ENCODE data around the gene CHST3.

GRCh38 chr10:71979692-71980062 lies 15.5 kb downstream of the CHST3 start:
- TF ChIP-seq, protein P1, sequence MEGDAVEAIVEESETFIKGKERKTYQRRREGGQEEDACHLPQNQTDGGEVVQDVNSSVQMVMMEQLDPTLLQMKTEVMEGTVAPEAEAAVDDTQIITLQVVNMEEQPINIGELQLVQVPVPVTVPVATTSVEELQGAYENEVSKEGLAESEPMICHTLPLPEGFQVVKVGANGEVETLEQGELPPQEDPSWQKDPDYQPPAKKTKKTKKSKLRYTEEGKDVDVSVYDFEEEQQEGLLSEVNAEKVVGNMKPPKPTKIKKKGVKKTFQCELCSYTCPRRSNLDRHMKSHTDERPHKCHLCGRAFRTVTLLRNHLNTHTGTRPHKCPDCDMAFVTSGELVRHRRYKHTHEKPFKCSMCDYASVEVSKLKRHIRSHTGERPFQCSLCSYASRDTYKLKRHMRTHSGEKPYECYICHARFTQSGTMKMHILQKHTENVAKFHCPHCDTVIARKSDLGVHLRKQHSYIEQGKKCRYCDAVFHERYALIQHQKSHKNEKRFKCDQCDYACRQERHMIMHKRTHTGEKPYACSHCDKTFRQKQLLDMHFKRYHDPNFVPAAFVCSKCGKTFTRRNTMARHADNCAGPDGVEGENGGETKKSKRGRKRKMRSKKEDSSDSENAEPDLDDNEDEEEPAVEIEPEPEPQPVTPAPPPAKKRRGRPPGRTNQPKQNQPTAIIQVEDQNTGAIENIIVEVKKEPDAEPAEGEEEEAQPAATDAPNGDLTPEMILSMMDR (conservative IDR thresholded peaks at IDR 0.05), result no peak
- TF ChIP-seq ZFX (IDR thresholded peaks at IDR 0.05), result no peak

All from C4-2B (cell line).